Measurements from ENCODE around the gene GPR161. TPM values are rescaled to one million over a fixed set of nuclear protein-coding genes. Genes with fewer than 3 reads are reported as not detected.

The GPR161 gene
- total and polyA plus RNA-seq, 9 of the 15 experiments (the other 6 are each of a cell fraction or from before 2014, with no cell fraction given), result 0.15 to 2.4 (median 0.76) TPM

DNA sequence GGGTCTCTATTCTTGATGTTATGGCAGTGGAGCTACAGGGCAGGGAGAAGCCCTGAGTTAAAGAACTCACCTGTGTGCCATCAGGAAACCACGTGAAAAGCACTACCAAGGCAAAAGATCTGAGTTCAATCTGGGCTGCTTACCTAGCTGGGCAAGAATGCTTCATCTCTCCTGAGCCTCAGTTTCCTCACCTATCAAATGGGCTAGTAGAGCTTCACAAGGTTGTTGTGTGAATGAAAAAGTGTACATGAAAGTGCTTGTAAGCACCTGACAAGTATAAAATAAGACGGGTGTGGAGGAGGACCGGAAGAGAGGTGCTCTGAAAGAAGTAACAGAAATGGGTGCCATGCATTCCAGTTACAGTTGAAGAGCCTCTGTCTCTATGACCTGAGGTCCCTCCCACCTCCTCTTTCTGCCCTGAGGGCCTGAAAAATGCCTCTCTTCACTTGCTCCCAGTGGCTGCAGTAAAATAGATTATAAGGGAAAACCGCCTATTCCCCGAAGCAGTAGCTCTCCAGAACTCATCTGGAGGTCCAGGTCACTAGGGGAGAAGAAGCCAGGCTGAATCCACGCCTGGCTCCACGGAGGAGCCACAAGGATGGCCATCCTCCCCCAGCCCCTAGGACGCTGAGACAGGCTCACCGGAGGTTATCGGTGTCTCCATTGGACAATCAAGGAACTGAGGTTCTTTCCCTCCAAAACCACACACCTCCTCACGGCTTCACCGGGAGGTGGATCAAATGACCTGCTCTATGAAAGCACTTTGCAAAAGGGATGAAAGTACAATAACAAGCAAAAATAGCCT, 1.4 kb downstream of the GPR161 start (continued):
- TF ChIP-seq, protein P1, sequence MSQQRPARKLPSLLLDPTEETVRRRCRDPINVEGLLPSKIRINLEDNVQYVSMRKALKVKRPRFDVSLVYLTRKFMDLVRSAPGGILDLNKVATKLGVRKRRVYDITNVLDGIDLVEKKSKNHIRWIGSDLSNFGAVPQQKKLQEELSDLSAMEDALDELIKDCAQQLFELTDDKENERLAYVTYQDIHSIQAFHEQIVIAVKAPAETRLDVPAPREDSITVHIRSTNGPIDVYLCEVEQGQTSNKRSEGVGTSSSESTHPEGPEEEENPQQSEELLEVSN (IDR thresholded peaks at IDR 0.05; ENCODE audit: borderline replicate concordance in 1 of 2, extremely low read depth in 1 of 2, insufficient read depth in 1 of 2, insufficient read length in 1 of 2, low read depth in 1 of 2, low read length in 1 of 2, poor library complexity in 1 of 2, severe bottlenecking in 1 of 2), result peak; percentile 25 to 39
- TF ChIP-seq POU5F1 (IDR thresholded peaks at IDR 0.05; ENCODE audit: borderline replicate concordance, low read depth, low read length, partially characterized antibody), result no peak
- TF ChIP-seq ZNF263 (CRISPR knock-in tag; IDR thresholded peaks at IDR 0.05; ENCODE audit: borderline replicate concordance), result peak; percentile 14; the same call in 1 of the 2 replicates
- no peak for TF ChIP-seq NBN (IDR thresholded peaks at IDR 0.05; ENCODE audit: low read depth)

GRCh38 chr1:168134642-168135041, 2.1 kb downstream of the GPR161 start:
- Histone ChIP-seq H3K4me2 (ENCODE audit: insufficient read depth, low read length) (no peak overlapping the region), H3K9ac (ENCODE audit: insufficient read depth in 1 of 2, low read depth in 2 of 2, low read length in 2 of 2) (no peak overlapping the region; a peak in 1 of 4 replicates), H3K9me1 (ENCODE audit: control insufficient read depth, insufficient read depth, low read length) (no peaks in the 10 kb centered on the region), H3K4me3 (no peak overlapping the region), H3K27ac (ENCODE audit: extremely low read depth, low read depth, low read length) (no peak overlapping the region), H3K4me1 (replicated peaks in 1 of 2; ENCODE audit: control insufficient read depth in 2 of 2, insufficient read depth in 2 of 2, low read length in 2 of 2) (peaks cover 13 to 19% of the 10 kb centered on the region in 2 experiments; a peak in 4 of 5 replicates), H2AFZ (ENCODE audit: low read depth, low read length) (no peak overlapping the region), H4K20me1 (replicated peaks; ENCODE audit: control insufficient read depth, insufficient read depth, low read length) (no peaks in the 10 kb centered on the region), H3K27me3 (ENCODE audit: control insufficient read depth in 2 of 2, insufficient read depth in 2 of 2, low read length in 2 of 2) (peaks cover 2 to 18% of the 10 kb centered on the region in 2 experiments; a peak in 3 of 5 replicates), H3K36me3 (ENCODE audit: control insufficient read depth, insufficient read depth, low read length) (no peaks in the 10 kb centered on the region), H3K79me2 (ENCODE audit: control insufficient read depth, insufficient read depth, low read length) (no peaks in the 10 kb centered on the region), H3K9me3 (replicated peaks; ENCODE audit: control insufficient read depth, insufficient read depth, low read depth, low read length) (no peaks in the 10 kb centered on the region)
- WGBS (ENCODE audit: insufficient coverage, low coverage, missing lambda C conversion rate), result 58% methylated on average over 7 of the region's 7 CpGs
- TF ChIP-seq MAX (CRISPR knock-in tag; IDR thresholded peaks at IDR 0.05), result 0 out of 2 replicates have a peak, but pooled peaks have one; percentile 18
- no peak for TF ChIP-seq ZNF232 (CRISPR knock-in tag; IDR thresholded peaks at IDR 0.05)
- no peak for FAIRE-seq
- ATAC-seq, result no peak
- intact Hi-C loops (cut with micrococcal nuclease), result no loop called here
- TSS peak; percentile 45 for BruUV-seq (replicated peaks)
- CTCF ChIA-PET (ENCODE audit: low intra/inter-chr PET ratio), result no interaction called here
- no peak for DNase-seq (ENCODE audit: extremely low read depth in 1 of 4, low spot score in 3 of 4)
- POLR2A ChIA-PET, result interaction anchor here (0.6 to 1.9 kb wide), 5 partner anchors 13 to 610 kb away, joined by 3 to 9 read pairs (median 3); no protein-coding TSS in a partner anchor
- in situ Hi-C loops (cut with MboI), result no loop called here

All from K562 (cell line).